KBM-7 (cell line): ENCODE results near the gene SPTLC3.
A peak's percentile ranks its signal among the peaks of the same experiment; 100 is the strongest.

Experiments used
- DNase-seq: peaks from one replicate; pipeline ENCODE4 v3.0.0-alpha.2; 2015
- in situ Hi-C: fragments of 300-500 bp; cut with MboI; formaldehyde crosslinking; loops from 2 replicates; pipeline ENCODE4 v1.14.3; 2020; ENCODE audit warnings: low sequenced_read_pairs, low pct_unique_long_range_greater_than_20kb, mixed read lengths

Gene SPTLC3

DNA sequence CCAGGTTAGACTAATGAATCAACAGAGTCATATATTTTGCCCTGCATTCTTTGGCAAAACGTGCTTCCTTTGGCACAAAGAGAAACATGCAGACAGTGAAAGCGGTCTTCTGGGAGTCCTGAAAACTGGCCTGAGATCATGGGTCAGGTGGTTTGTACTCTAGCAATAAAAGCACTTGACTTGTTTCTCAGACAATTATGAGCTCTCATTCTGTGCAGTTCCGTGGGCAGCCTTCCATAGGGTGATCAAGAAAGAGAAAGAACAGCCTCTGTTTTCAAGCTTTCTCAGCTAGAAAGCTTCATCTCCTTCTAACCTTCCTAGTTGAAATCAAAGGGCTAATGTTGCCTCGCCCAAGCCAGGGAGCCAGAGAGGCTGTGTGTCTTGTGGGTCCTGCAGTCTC, 149.6 kb downstream of the SPTLC3 start:
- in situ Hi-C loops, result no loop called here

GRCh38 chr20:13159889-13160288, 151.1 kb downstream of the SPTLC3 start:
- in situ Hi-C loops, result no loop called here
- no peak for DNase-seq

More for the DNA sequence above, 149.6 kb downstream of the SPTLC3 start:
- DNase-seq, result no peak

- DNase-seq, result no peak
- in situ Hi-C loops, result no loop called here
These were observed 156.4 kb downstream of the SPTLC3 start for GRCh38 chr20:13165203-13165602.

DNA sequence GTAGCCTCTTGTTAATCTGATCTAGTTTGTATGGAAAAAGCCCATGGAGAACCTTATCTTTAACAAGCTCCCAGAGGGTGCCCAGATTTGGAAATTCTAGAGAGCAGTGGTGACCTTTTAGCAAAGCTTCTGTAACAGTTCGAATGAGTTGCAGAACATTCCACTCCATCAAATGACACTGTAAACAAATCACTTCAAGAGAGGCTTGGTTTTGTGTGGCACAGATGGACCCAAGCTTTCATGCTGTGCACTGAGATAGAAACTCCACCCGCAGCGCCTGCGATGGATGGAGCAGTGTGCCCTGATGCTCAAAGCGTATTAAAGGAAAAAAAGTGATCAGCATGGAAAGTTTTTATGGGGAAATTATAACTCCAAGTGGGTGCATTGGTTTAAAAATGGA, 157.2 kb downstream of the SPTLC3 start:
- DNase-seq, result no peak
- in situ Hi-C loops, result no loop called here

- no peak for DNase-seq
- in situ Hi-C loops, result no loop called here
These were observed 157.7 kb downstream of the SPTLC3 start for GRCh38 chr20:13166437-13166836.

DNA sequence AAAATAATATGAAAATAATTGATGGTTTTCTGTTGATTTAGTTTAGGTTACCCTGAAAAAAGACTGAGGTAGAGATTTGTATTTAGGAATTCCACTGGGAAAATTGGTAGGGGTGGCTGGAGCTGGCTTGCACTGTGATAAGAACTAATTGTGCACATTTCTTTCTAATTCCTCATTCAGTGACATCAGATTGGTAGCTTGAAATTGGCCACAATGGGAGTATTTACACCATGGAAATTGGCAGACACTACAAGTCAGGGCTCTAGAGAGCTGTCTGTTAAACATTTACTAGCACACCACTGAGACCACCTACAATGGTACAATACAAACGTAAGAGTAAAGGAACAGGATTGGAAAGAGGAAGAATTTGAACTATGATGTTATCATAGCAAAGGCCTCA, 160.3 kb downstream of the SPTLC3 start:
- in situ Hi-C loops, result no loop called here
- no peak for DNase-seq

- in situ Hi-C loops, result no loop called here
- no peak for DNase-seq
These were observed 162.0 kb downstream of the SPTLC3 start for GRCh38 chr20:13170771-13171170.

- in situ Hi-C loops, result no loop called here
- no peak for DNase-seq
These were observed 164.4 kb downstream of the SPTLC3 start for GRCh38 chr20:13173201-13173600.

- DNase-seq, result no peak
- in situ Hi-C loops, result no loop called here
These were observed 165.6 kb downstream of the SPTLC3 start for GRCh38 chr20:13174402-13174801.

- DNase-seq, result no peak
- in situ Hi-C loops, result no loop called here
These were observed 172.5 kb downstream of the SPTLC3 start for GRCh38 chr20:13180986-13181889.

DNA sequence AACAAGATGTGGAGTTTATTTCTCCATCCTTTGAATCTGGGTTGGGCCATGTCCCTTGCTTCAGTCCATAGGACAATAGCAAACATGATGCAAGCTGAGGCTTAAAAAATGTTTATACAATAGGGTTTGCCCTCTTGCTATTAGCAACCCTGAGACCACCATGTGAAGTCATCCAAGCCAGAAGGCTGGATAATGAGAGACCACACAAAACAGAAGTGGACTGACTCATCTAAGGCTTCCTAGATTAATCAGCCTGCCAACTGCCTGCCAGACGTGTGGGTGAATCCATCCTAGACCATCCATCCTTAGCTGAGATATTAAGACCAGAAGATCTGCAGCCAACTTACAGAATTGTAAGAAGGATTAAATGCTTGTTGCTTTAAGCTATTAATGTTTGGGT, 174.2 kb downstream of the SPTLC3 start:
- no peak for DNase-seq
- in situ Hi-C loops, result no loop called here

DNA sequence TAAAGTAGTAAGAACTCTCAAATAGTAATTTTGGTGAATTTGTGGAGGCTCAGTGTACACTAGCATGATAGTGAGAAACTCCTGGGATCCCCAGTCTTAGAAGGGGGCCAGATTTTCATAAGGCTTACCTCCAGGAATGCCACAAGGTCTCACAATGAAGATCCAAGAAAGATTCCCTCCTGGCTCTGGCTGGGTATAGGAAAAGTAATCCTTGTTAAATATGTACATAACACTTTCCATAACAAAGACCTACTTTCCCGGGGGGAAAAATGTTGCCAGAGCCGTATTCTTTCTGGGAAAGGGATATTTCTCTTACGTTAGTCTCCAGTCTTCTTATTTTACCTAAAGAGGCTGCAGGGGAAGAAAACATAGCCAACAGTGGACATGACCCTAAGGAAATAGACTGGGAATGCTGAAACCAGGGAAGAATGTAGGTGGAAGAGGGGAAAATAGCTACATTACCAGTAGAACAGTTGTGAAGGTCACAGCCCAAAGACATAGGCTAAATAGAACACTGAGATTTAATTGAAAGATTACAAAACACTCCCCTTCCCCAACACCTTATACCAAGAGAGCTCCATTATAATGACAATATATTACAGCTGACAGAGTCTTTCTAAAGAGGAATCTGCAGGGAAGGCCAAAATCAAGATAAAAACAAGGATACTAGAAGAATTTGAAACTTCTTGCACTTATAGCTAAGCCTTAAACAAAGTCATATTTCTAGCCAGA, 177.4 kb downstream of the SPTLC3 start:
- in situ Hi-C loops, result no loop called here
- no peak for DNase-seq

GRCh38 chr20:13187899-13188298, 179.1 kb downstream of the SPTLC3 start:
- DNase-seq, result no peak
- in situ Hi-C loops, result no loop called here

- no peak for DNase-seq
- in situ Hi-C loops, result no loop called here
These were observed 190.5 kb downstream of the SPTLC3 start for GRCh38 chr20:13199279-13199678.

- no peak for DNase-seq
- in situ Hi-C loops, result no loop called here
These were observed 192.2 kb downstream of the SPTLC3 start for GRCh38 chr20:13200767-13201500.

DNA sequence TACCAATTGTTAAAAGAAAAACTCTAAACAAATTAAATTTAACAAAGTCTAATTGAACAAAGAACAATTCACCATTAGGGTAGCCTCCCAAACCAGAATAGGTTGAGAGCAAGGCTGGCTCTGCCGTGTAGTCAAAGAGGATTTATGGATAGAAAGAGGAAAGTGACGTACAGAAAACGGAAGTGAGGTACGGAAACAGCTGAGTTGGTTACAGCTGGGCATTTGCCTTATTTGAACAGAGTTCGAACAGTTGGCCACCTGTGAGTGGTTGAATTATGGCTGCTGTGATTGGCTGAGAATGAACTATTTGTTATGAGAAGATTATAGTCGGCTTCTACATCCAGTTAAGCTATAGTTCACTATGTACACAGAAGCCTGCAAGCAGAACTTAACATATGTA, 193.8 kb downstream of the SPTLC3 start:
- peak; percentile 41 for DNase-seq
- in situ Hi-C loops, result no loop called here

DNA sequence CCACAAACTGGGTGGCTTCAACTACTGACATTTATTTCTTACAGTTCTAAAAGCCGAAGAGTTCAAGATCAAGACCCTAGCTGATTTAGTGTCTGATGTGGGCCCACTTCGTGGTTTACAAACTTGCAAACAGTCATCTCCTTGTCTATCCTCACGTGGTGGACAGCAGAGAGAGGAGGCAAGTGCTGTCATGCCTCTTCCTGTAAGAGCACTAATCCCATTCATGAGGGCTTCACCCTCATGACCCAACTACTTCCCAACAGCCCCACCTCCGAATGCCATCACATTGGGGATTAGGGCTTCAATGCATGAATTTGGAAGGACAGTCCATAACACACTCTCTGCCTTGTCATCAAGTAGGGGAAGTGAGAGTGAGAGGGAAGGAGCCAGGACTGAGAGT, 196.7 kb downstream of the SPTLC3 start:
- in situ Hi-C loops, result no loop called here
- no peak for DNase-seq

GRCh38 chr20:13205848-13206434, 197.2 kb downstream of the SPTLC3 start:
- no peak for DNase-seq
- in situ Hi-C loops, result no loop called here

DNA sequence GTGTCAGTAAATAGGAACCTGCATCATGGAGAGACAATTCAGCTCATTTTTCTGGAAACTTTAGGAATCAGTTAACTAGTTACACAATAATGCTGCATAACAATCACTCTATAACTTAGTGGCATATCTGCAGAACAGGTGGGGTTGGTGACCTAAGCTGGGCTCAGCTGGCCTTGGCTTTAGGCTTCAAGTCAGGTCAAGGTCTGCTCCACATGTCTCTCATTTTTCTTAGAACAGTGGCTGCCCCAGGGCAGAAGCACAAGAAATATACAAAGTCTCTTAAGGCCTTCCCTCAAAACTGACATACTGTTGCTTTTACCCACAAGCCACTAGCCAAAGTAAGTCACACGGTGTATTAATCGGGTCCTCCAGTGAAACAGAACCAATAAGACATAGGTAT, 198.2 kb downstream of the SPTLC3 start:
- DNase-seq, result no peak
- in situ Hi-C loops, result no loop called here
